Spleen (tissue), 7 donors: ENCODE measurements around the gene SCNN1G.

Source experiments
- CTCF ChIP-seq, 11 experiments: fragments of 200-600 bp in 7 of 11; fragments of 450-650 bp in 4 of 11; sonication (generic) in 4 of 11; IDR thresholded peaks in 8 of 11; conservative IDR thresholded peaks in 3 of 11; 1 replicate in 7 of 11; 2 replicates in 4 of 11; pipeline versions ENCODE4 v1.4.0 to v1.8.0; 2016 to 2021; ENCODE audit warnings: antibody characterized with exemption in 11 of 11, inconsistent platforms in 4 of 11, mild to moderate bottlenecking in 1 of 11
- POLR2A ChIP-seq, 3 donors: fragments of 450-650 bp; IDR thresholded peaks; one replicate each; pipeline ENCODE4 v1.5.1; 2017; ENCODE audit warnings: antibody characterized with exemption in 3 of 3, mild to moderate bottlenecking in 1 of 3
- POLR2AphosphoS5 ChIP-seq, 3 donors: sonication (generic); formaldehyde crosslinking; IDR thresholded peaks; one replicate each; pipeline ENCODE4 v1.5.1; 2017; ENCODE audit warnings: antibody characterized with exemption in 3 of 3
- donor health status: DM: no; HTN: no; CAD: no; lungs with moderate emphysema.
- donor health status: DM: no; HTN: no; CAD: no.
- donor health status: DM: no; HTN: no; CAD: no.

- no peak for TF ChIP-seq CTCF (IDR thresholded peaks at IDR 0.05 in 8 of 11, conservative IDR thresholded peaks at IDR 0.05 in 3 of 11)
- no peak for TF ChIP-seq POLR2AphosphoS5 (IDR thresholded peaks at IDR 0.05)
- TF ChIP-seq POLR2A (IDR thresholded peaks at IDR 0.05) = no peak
Measured at GRCh38 chr16:23187341-23187740, 4.8 kb downstream of the SCNN1G start.
